Caki2 (cell line): ENCODE results near the gene ELMO1. TPM values are rescaled to one million over a fixed set of nuclear protein-coding genes. Genes with fewer than 3 reads are reported as not detected.

ENCODE experiments used
- DNase-seq: peaks from one replicate; pipeline ENCODE4 v3.0.0-alpha.2; 2015; ENCODE audit warnings: low read depth
- in situ Hi-C: cut with HindIII; loops from 2 replicates; pipeline ENCODE4 v1.10.0; 2016; ENCODE audit warnings: low sequenced_read_pairs, low pct_unique_long_range_greater_than_20kb, mixed read lengths
- total RNA-seq: library from RNA; depleted of rRNA; stranded (reverse); fragments of >200 nt; shearing (Covaris generic); gene quantifications from 2 replicates; pipeline ENCODE4 v1.2.3, GENCODE V29; 2014; ENCODE audit warnings: low replicate concordance

Gene ELMO1
- total RNA-seq, 1 experiment from 2014 or later, result 0.03 TPM

GRCh38 chr7:37362802-37363201, 85.9 kb downstream of the ELMO1 start:
- in situ Hi-C loops, result no loop called here
- no peak for DNase-seq

- no peak for DNase-seq
- in situ Hi-C loops, result no loop called here
Observed at GRCh38 chr7:37360484-37360883, 88.2 kb downstream of the ELMO1 start.

GRCh38 chr7:37359662-37360444, 88.8 kb downstream of the ELMO1 start:
- DNase-seq, result no peak
- in situ Hi-C loops, result no loop called here

GRCh38 chr7:37359180-37359579, 89.5 kb downstream of the ELMO1 start:
- no peak for DNase-seq
- in situ Hi-C loops, result no loop called here

- no peak for DNase-seq
- in situ Hi-C loops, result no loop called here
Observed at GRCh38 chr7:37357637-37357996, 91.0 kb downstream of the ELMO1 start.

GRCh38 chr7:37356911-37357636, 91.6 kb downstream of the ELMO1 start:
- in situ Hi-C loops, result no loop called here

GRCh38 chr7:37354656-37355131, 94.0 kb downstream of the ELMO1 start:
- no peak for DNase-seq
- in situ Hi-C loops, result no loop called here

More at GRCh38 chr7:37356911-37357636, 91.6 kb downstream of the ELMO1 start:
- no peak for DNase-seq

- in situ Hi-C loops, result no loop called here
- no peak for DNase-seq
Observed at GRCh38 chr7:37353949-37354655, 94.6 kb downstream of the ELMO1 start.

GRCh38 chr7:37352974-37353948, 95.4 kb downstream of the ELMO1 start:
- no peak for DNase-seq

GRCh38 chr7:37352251-37352880, 96.3 kb downstream of the ELMO1 start:
- in situ Hi-C loops, result no loop called here
- DNase-seq, result no peak

More at GRCh38 chr7:37352974-37353948, 95.4 kb downstream of the ELMO1 start:
- in situ Hi-C loops, result no loop called here

- no peak for DNase-seq
- in situ Hi-C loops, result no loop called here
Observed at GRCh38 chr7:37351716-37352115, 96.9 kb downstream of the ELMO1 start.

GRCh38 chr7:37349979-37350590, 98.6 kb downstream of the ELMO1 start:
- in situ Hi-C loops, result no loop called here

GRCh38 chr7:37348982-37349381, 99.7 kb downstream of the ELMO1 start:
- in situ Hi-C loops, result no loop called here
- DNase-seq, result no peak

More at GRCh38 chr7:37349979-37350590, 98.6 kb downstream of the ELMO1 start:
- no peak for DNase-seq

GRCh38 chr7:37346761-37347160, 101.9 kb downstream of the ELMO1 start:
- no peak for DNase-seq
- in situ Hi-C loops, result no loop called here

- in situ Hi-C loops, result no loop called here
- no peak for DNase-seq
Observed at GRCh38 chr7:37344886-37345579, 103.6 kb downstream of the ELMO1 start.

- in situ Hi-C loops, result no loop called here
- DNase-seq, result no peak
Observed at GRCh38 chr7:37342688-37343471, 105.8 kb downstream of the ELMO1 start.
